ENCODE results near the gene PLA2G3. TPM values are rescaled to one million over a fixed set of nuclear protein-coding genes. Genes with fewer than 3 reads are reported as not detected.

PLA2G3 gene
- total RNA-seq, 1 experiment from 2014 or later = not detected

- Histone ChIP-seq H3K9me3 (ENCODE audit: control insufficient read depth in 1 of 2, insufficient read depth in 1 of 2, low read depth in 1 of 2, low read length in 2 of 2) (no peaks in the 10 kb centered on the region), H3K27ac (ENCODE audit: low read depth, low read length) (no peak overlapping the region), H3K4me2 (ENCODE audit: low read length) (no peak overlapping the region), H3K79me2 (ENCODE audit: insufficient read depth, low read length) (no peaks in the 10 kb centered on the region), H4K20me1 (ENCODE audit: insufficient read depth) (no peaks in the 10 kb centered on the region), H3K27me3 (ENCODE audit: insufficient read depth, low read length) (no peaks in the 10 kb centered on the region), H3K36me3 (ENCODE audit: control insufficient read depth in 1 of 2, insufficient read depth in 2 of 2, low read length in 2 of 2) (no peaks in the 10 kb centered on the region), H3K9ac (ENCODE audit: low read length) (no peak overlapping the region), H2AFZ (ENCODE audit: low read depth, low read length, poor library complexity, severe bottlenecking) (no peak overlapping the region), H3K4me3 (replicated peaks in 1 of 2; ENCODE audit: low read depth in 1 of 2, low read length in 2 of 2) (no peak overlapping the region), H3K4me1 (ENCODE audit: control insufficient read depth in 1 of 2, insufficient read depth in 2 of 2, low read length in 2 of 2) (peaks cover 0 to 10% of the 10 kb centered on the region in 2 experiments; a peak in 2 of 4 replicates), H3K9me2 (ENCODE audit: insufficient read depth) (no peaks in the 10 kb centered on the region)
- POLR2A ChIA-PET = no interaction called here
- no peak for TF ChIP-seq ELF1 (IDR thresholded peaks at IDR 0.05; ENCODE audit: borderline replicate concordance, low read depth)
- TF ChIP-seq ZFX (IDR thresholded peaks at IDR 0.05) = no peak
- no peak for TF ChIP-seq ZBTB33 (IDR thresholded peaks at IDR 0.05; ENCODE audit: extremely low read depth, insufficient replicate concordance, low read length)
- no peak for TF ChIP-seq SRF (IDR thresholded peaks at IDR 0.05; ENCODE audit: low read depth)
- TF ChIP-seq YY1 (IDR thresholded peaks at IDR 0.05; ENCODE audit: extremely low read depth, insufficient replicate concordance, low read depth, low read length) = no peak
- RAD21 ChIA-PET (ENCODE audit: low non-redundant PET in 1 of 2, low total read pairs in 2 of 2, uncharacterized antibody in 2 of 2, unreplicated experiment in 2 of 2) = no interaction called here
- CTCF ChIA-PET = interaction anchor here (3.1 kb wide), 1 partner anchor 36 kb away, joined by 19 read pairs; the partner anchor contains the start of gene SELENOM
- ATAC-seq (no peak), DNase-seq (ENCODE audit: low read depth, low spot score) (no peak)
- intact Hi-C loops (cut with micrococcal nuclease) = no loop called here
- no TSS peak for BruUV-seq (replicated peaks)
These were observed 3.2 kb upstream of the PLA2G3 start for GRCh38 chr22:31143537-31143936.

- CTCF ChIA-PET = interaction anchor here (3.1 kb wide), 1 partner anchor 35 kb away, joined by 19 read pairs; the partner anchor contains the start of gene SELENOM
- Histone ChIP-seq H3K27me3 (ENCODE audit: insufficient read depth, low read length) (no peaks in the 10 kb centered on the region), H3K9me3 (ENCODE audit: control insufficient read depth in 1 of 2, insufficient read depth in 1 of 2, low read depth in 1 of 2, low read length in 2 of 2) (no peaks in the 10 kb centered on the region), H3K9ac (ENCODE audit: low read length) (no peak overlapping the region), H2AFZ (ENCODE audit: low read depth, low read length, poor library complexity, severe bottlenecking) (no peak overlapping the region), H3K9me2 (ENCODE audit: insufficient read depth) (no peaks in the 10 kb centered on the region), H3K4me3 (replicated peaks in 1 of 2; ENCODE audit: low read depth in 1 of 2, low read length in 2 of 2) (no peak overlapping the region), H3K4me1 (ENCODE audit: control insufficient read depth in 1 of 2, insufficient read depth in 2 of 2, low read length in 2 of 2) (peaks cover 0 to 10% of the 10 kb centered on the region in 2 experiments; a peak in 2 of 4 replicates), H4K20me1 (ENCODE audit: insufficient read depth) (no peaks in the 10 kb centered on the region), H3K4me2 (ENCODE audit: low read length) (no peak overlapping the region), H3K79me2 (ENCODE audit: insufficient read depth, low read length) (no peaks in the 10 kb centered on the region), H3K36me3 (ENCODE audit: control insufficient read depth in 1 of 2, insufficient read depth in 2 of 2, low read length in 2 of 2) (no peaks in the 10 kb centered on the region), H3K27ac (ENCODE audit: low read depth, low read length) (no peak overlapping the region)
- intact Hi-C loops (cut with micrococcal nuclease) = no loop called here
- RAD21 ChIA-PET (ENCODE audit: low non-redundant PET in 1 of 2, low total read pairs in 2 of 2, uncharacterized antibody in 2 of 2, unreplicated experiment in 2 of 2) = no interaction called here
- no TSS peak for BruUV-seq (replicated peaks)
- POLR2A ChIA-PET = no interaction called here
- no peak for ATAC-seq
- DNase-seq (ENCODE audit: low read depth, low spot score) = no peak
- TF ChIP-seq EZH2phosphoT487 (IDR thresholded peaks at IDR 0.05; ENCODE audit: borderline replicate concordance) (no peak), EGR1 (IDR thresholded peaks at IDR 0.05; ENCODE audit: low read depth) (no peak), MAX (IDR thresholded peaks at IDR 0.05) (no peak), FOSL1 (IDR thresholded peaks at IDR 0.05; ENCODE audit: low read depth) (no peak), SIN3A (IDR thresholded peaks at IDR 0.05; ENCODE audit: low read depth) (no peak), JUND (IDR thresholded peaks at IDR 0.05) (no peak), CTCF (IDR thresholded peaks at IDR 0.05 in 2 of 3, conservative IDR thresholded peaks at IDR 0.05 in 1 of 3; ENCODE audit: borderline replicate concordance in 1 of 3, insufficient read depth in 1 of 3, low read depth in 2 of 3, low read length in 2 of 3) (no peak), SRF (IDR thresholded peaks at IDR 0.05; ENCODE audit: low read depth) (no peak), REST (IDR thresholded peaks at IDR 0.05; ENCODE audit: low read depth) (no peak), POLR2A (IDR thresholded peaks at IDR 0.05; ENCODE audit: borderline replicate concordance, extremely low read depth, insufficient read depth, insufficient read length) (no peak)
These were observed 2.7 kb upstream of the PLA2G3 start for GRCh38 chr22:31143038-31143437.

Data from HCT116 (cell line).